GM18505 (cell line): Measurements from ENCODE around the gene FA2H.
"Not testable (repeated sequence)": the region's sequence is repeated elsewhere in the genome, so short reads cannot be mapped to it uniquely, and the experiment has no call there.

Source experiments
- ATAC-seq: cut with Tn5 transposase; IDR thresholded peaks from one replicate; pipeline ENCODE4 v1.9.1; 2021; ENCODE audit not compliant: unreplicated experiment
- POLR2A ChIP-seq: IDR thresholded peaks from 4 replicates; pipeline ENCODE4 v1.6.1; 2011; ENCODE audit warnings: borderline replicate concordance; ENCODE audit not compliant: insufficient read depth, insufficient read length; ENCODE audit errors: extremely low read depth

Gene FA2H, protein sequence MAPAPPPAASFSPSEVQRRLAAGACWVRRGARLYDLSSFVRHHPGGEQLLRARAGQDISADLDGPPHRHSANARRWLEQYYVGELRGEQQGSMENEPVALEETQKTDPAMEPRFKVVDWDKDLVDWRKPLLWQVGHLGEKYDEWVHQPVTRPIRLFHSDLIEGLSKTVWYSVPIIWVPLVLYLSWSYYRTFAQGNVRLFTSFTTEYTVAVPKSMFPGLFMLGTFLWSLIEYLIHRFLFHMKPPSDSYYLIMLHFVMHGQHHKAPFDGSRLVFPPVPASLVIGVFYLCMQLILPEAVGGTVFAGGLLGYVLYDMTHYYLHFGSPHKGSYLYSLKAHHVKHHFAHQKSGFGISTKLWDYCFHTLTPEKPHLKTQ

DNA sequence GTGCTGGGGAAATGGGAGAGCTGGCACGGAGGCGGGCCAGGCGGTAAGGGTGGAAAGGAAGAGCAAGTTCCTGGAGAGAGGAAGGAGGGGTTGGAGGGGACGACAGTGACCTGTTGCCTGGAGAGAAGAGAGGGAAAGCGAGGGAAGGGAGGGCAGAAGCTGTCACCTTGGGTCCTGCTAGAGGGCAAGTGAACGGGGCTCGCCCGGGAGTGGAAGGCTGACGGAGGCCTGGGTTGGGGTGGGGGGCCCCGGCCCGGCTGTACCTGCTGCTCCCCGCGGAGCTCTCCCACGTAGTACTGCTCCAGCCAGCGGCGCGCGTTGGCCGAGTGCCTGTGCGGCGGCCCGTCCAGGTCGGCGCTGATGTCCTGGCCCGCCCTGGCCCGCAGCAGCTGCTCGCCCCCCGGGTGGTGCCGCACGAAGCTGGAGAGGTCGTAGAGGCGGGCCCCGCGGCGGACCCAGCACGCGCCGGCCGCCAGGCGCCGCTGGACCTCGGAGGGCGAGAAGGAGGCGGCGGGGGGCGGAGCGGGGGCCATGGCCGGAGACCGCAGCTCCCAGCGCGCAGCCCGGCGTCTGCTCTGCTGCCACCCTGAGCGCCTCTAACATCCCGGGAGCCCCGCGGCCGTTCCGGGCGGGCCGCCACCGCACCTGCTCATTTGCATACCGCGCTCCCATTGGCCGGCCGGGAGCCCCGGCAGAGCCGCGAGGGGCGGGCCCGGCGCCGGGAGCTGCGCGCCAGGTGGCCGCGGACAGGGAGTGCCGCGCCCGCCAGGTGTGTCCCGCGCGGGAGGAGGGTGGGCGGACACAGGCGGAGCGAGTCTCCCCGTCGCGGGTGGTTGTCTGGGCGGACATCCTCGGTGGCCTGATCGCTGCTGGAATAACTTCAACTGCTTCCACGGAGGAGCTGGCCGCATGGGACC is at the start of gene FA2H:
FA2H (minus strand) TSS at position 598 of the 917 bp plus-strand sequence; CDS start at position 533, 65 bp downstream.
- peak; percentile 67 for TF ChIP-seq POLR2A
- ATAC-seq: peak; percentile 79

DNA sequence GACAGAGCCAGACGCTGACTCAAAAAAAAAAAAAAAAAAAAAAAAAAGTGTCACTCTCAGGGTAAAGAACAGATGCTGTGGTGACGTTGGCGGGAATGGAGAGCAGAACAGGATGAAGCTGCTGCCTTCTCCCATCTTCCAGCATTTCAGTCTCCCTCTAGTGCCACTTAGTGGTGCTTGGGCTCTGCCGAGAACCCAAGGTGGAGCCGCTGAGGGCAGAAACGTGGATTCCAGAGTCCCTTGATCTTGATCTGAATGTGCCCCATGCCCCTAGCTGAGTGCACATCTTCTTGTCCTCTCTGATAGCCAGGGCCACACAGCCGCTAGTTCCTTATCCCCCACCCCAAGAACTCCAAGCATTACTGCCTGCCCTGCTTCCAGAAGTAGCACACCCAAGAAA is 43.2 kb upstream of the FA2H start:
- ATAC-seq: no peak
- TF ChIP-seq POLR2A: no peak

DNA sequence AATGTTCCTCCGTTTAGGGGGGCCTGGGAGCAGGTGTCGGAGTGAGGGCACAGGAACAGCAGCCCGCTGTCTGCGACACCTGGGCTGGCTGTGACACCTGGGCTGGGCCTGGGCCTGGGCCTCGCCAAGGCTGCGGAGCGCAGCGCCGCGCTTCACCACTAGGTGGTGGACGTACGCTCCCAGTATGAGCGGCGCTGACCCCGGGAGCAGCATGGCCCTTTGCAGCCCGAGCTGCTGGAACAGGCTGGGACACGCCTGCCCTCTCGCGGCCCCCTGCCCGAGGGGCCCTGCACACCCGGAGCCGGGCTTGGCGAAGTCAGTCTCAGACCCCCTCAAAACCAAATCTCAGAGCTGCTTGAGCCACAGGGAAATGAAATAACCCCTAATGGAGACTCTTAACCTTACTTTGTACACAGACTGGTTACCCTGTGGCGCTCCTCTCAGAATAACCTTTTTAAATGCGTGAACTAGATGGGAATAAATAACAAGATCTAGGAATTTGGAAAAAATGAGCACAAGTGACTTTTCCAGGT is 38.6 kb upstream of the FA2H start:
- no peak for TF ChIP-seq POLR2A
- ATAC-seq: peak; percentile 95

DNA sequence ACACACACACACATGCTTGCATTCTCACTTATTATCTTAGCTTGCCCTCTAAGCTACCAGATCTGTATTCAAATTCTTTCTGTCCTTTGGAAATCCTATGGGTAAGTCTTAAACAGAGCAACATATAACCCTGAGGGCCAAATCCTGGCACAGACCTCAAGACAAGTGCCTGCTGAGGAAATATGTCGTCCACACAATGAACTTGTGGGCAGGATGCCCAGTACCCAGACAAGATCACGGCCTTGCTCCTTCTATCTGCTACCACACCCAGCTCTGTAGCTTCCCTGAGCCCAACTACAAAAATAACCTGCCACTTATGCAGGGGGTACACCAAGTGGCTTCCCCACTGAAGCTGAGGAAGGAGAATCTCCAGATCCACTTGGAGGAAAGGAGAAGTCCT is 37.3 kb upstream of the FA2H start:
- TF ChIP-seq POLR2A: no peak
- ATAC-seq: no peak

DNA sequence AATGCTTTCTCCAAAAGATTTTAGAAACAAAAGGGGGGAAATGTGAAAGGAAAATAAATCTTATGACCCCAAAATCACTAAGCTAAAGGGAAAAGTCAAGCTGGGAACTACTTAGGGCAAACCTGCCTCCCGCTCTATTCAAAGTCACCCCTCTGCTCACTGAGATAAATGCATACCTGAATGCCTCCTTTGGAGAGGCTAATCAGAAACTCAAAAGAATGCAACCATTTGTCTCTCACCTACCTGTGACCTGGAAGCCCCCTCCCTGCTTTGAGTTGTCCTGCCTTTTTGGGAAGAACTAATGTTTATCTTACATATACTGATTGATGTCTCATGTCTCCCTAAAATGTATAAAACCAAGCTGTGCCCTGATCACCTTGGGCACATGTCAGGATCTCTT is 36.6 kb upstream of the FA2H start:
- not testable (repeated sequence) for ATAC-seq

DNA sequence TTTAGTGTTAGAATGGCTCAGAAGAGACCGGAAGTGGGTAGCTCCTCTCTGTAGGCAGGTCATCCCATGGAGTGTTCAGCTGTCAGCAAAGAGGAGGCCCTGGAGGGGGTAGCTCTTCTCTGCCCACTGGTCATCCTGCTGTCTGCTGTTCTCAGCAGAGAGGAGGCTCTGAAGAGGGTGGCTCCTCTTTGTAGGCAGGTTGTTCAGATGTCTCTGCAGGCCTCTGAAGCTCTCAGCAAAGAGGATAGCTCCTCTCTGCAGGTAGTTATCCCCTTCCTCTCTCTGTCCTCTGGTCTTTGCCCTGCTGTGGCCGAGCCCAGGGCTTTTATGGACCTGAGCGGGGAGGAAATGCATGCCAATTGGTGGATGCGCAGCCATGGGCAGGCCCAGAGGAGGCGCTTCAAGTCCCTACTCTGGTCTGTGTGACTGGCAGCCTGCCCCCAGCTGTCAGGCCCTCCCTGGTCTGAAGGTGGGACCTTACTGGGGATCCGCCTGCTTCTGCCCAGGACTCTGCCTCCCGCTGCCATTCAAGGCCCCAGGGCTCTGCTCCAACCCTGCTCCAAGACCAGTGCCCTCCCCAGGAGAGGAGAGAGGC is 32.5 kb upstream of the FA2H start:
- TF ChIP-seq POLR2A: no peak
- ATAC-seq: no peak

DNA sequence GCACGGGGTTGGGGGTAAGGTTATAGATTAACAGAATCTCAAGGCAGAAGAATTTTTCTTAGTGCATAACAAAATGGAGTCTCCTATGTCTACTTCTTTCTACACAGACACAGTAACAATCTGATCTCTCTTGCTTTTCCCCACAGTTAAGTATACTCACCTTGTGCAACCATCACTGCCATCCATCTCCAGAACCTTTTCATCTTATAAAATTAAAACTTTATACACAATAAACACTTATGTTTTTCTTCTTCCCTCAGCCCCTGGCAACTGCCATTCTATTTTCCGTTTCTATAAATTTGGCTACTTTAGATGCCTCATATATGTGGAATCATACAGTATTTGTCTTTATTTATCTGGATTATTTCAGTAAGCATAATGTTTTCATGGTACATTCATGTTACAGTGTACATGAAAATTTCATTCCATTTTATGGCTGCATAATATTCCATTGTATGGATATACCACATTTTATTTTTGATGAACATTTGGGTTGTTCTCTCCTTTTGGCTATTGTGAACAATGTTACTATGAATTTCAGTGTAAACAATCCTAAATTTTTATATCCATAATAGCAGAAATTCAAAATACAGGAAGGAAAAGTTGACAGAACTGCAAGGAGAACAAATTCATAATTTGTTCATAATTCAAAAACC is 25.7 kb upstream of the FA2H start:
- ATAC-seq: no peak
- no peak for TF ChIP-seq POLR2A

DNA sequence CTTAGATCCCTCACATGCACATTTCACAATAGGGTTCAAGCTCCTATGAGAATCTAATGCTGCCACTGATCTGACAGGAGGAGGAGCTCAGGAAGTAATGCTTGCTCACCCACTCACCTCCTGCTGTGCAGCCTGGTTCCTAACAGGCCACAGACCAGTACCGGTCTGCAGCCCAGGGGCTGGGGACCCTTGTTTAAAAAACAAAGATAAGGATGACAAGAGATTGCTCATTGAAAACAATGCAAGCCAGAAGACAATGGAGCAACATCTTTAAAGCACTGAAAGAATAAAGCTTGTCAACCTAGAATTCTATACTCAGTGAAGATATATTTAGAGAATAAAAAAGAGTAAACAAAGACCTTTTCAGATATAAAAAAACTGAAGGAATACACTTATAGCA is 22.8 kb upstream of the FA2H start:
- TF ChIP-seq POLR2A: no peak
- ATAC-seq: no peak

DNA sequence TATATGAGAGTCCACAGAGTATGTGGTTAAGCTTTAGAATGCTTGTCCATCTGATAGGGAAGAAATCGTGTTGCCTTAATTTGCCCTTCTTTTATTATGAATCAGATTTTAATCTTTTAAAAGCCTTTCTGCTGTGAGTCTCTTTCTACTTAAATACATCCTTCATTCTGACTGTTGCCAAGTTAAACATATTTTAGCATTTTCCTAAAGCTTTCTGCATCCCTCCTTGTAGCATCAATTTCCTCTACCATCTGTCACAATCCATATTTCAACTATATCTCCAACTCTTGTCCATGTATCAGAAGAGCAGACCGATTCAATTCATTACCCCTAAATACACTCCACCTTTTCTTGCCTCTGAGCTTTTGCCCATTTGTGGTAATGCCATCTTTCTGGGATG is 20.5 kb upstream of the FA2H start:
- no peak for TF ChIP-seq POLR2A
- no peak for ATAC-seq

DNA sequence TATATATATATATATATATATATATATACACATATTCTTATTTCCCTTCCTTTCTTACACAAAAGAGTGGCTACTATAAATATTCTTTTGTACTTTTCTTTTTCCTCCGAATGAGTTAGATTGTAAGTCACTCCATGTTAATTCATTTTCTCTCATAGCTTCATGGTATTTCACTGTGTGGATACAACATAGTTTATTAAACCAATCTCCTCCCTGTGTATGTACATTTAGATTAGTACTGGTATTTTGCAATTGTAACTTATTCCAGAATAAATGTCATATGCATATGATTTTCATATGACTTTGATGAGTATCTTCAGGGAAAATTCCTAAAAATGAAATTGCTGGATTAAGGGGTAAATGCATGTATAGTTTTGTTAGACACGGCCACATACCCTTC is 20.0 kb upstream of the FA2H start:
- ATAC-seq: no peak
- no peak for TF ChIP-seq POLR2A

DNA sequence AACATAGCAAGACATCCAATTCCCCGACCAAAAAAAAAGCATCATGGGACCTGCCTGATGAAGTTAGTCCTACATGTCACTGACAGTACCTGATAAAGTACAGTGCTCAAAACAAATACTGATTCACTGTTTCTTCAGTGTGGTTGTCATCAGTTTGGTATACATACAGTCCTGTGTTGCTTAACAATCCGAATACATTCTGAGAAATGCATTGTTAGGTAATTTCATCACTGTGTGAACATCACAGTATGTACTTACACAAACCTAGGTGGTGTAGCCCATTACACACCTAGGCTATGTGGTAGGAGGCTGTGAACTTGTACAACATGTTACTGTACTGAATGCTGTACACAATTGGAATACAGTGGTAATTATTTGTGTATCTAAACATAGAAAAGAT is 19.0 kb upstream of the FA2H start:
- TF ChIP-seq POLR2A: no peak

DNA sequence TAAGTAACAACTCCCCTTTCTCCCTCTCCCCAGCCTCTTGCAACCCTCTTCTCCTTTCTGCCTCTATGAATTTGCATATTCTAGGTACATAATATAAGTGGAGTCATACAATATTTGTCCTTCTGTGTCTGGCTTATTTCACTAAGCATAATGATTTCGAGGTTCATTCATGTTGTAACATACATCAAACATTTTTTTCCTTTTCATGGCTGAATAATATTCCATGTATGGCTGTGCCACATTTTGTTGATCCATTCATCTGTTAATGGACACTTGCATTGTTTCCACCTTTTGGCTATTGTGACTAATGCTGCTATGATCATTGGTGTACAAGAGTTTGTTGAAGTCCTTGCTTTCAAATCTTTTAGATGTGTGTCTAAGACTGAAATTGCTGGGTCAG is 17.6 kb upstream of the FA2H start:
- no peak for TF ChIP-seq POLR2A
- no peak for ATAC-seq

More for the DNA sequence above, 19.0 kb upstream of the FA2H start:
- no peak for ATAC-seq

DNA sequence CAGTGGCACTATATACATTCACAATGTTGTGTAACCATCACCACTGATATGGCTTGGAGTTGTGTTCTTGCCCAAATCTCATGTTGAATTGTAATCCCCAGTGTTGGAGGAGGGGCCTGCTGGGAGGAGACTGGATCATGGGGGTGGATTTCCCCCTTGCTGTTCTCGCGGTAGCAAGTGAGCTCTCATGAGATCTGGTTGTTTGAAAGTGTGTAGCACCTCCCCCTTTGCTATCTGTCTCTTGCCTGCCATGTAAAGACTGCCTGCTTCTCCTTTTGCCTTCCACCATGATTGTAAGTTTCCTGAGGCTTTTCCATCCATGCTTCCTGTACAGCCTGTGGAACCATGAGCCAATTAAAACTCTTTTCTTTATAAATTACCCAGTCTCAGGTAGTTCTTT is 17.1 kb upstream of the FA2H start:
- not testable (repeated sequence) for ATAC-seq

DNA sequence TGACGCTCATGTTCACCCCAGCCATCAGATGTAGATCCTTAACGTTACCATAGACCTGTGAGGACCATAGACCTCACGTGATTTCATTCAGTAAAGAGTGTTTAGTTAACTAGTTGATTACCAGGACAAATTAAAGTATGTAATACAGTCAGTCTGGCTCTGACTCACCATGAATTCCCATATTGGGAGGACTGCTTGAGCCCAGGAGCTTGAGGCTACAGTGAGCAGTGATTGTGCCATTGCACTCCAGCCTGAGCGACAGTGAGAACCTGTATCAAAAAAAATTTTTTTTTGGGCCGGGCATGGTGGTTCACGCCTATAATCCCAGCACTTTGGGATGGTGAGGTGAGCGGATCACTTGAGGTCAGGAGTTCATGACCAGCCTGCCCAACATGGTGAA is 13.5 kb upstream of the FA2H start:
- no peak for ATAC-seq
- TF ChIP-seq POLR2A: no peak

DNA sequence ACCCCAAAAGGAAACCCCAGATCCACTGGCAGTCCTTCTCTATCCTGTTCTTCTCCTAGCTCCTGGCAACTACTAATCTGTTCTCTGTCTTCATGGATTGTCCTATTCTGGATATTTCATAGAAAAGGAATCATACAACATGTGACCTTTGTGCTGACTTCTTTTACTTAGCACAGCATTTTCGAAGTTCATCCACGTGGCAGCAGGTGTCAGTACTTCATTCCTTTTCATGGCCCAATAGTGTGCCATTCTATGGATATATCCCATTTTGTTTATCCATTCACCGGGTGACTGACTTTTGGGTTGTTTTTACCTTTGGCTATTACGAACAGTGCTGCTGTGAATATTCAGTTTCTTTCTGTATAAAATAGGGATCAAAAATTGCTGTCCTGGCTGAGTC is 10.4 kb upstream of the FA2H start:
- ATAC-seq: no peak
- TF ChIP-seq POLR2A: no peak
